K562 (cell line): ENCODE data around the gene RNF39. TPM values are rescaled to one million over a fixed set of nuclear protein-coding genes. Genes with fewer than 3 reads are reported as not detected.
A peak's percentile ranks its signal among the peaks of the same experiment; 100 is the strongest.

Experiments
- CBX3 ChIP-seq, 2 experiments: IDR thresholded peaks; 1 replicate in 1 of 2; 2 replicates in 1 of 2; pipeline ENCODE4 v1.6.1; 2012; ENCODE audit warnings: inconsistent platforms in 2 of 2, low read length in 2 of 2, borderline replicate concordance in 1 of 2, control low read depth in 1 of 2
- FOXP4 ChIP-seq: sonication (generic); formaldehyde crosslinking; IDR thresholded peaks from 2 replicates; pipeline ENCODE4 v1.8.0; 2022; ENCODE audit warnings: mild to moderate bottlenecking, missing genetic modification reagents, borderline replicate concordance
- MAFG ChIP-seq: fragments of 450-650 bp; conservative IDR thresholded peaks from 2 replicates; pipeline ENCODE4 v1.6.1; 2016; ENCODE audit warnings: missing genetic modification characterization, missing compliant biosample characterization
- NKRF ChIP-seq: fragments of 450-650 bp; IDR thresholded peaks from 2 replicates; pipeline ENCODE4 v1.6.1; 2016; ENCODE audit warnings: borderline replicate concordance
- RBM22 ChIP-seq: fragments of 200-400 bp; formaldehyde crosslinking; IDR thresholded peaks from 2 replicates; pipeline ENCODE4 v1.6.1; 2018; ENCODE audit warnings: low read length, low read depth; ENCODE audit not compliant: poor library complexity, severe bottlenecking
- RUNX1 ChIP-seq: sonication (generic); IDR thresholded peaks from 2 replicates; pipeline ENCODE4 v1.6.1; 2016; ENCODE audit warnings: antibody characterized with exemption, low read depth
- TAF7 ChIP-seq: fragments of 450-650 bp; IDR thresholded peaks from 2 replicates; pipeline ENCODE4 v1.6.1; 2016; ENCODE audit warnings: missing genetic modification characterization, missing compliant biosample characterization
- ZBTB49 ChIP-seq: sonication (generic); formaldehyde crosslinking; IDR thresholded peaks from 2 replicates; pipeline ENCODE4 v1.8.0; 2022; ENCODE audit warnings: missing genetic modification reagents, mild to moderate bottlenecking, borderline replicate concordance
- ZNF263 ChIP-seq: sonication (generic); formaldehyde crosslinking; IDR thresholded peaks from 2 replicates; pipeline ENCODE4 v1.8.0; 2022; ENCODE audit warnings: mild to moderate bottlenecking, missing genetic modification reagents, borderline replicate concordance
- ZNF318 ChIP-seq, 2 experiments: fragments of 450-650 bp; IDR thresholded peaks; 2 replicates each; pipeline ENCODE4 v1.6.1; 2016; ENCODE audit warnings: mild to moderate bottlenecking in 2 of 2, borderline replicate concordance in 1 of 2, low read depth in 1 of 2, moderate library complexity in 1 of 2
- polyA plus RNA-seq, 8 experiments: library from polyadenylated mRNA; depleted of rRNA in 4 of 8; stranded (reverse) in 5 of 8; unstranded in 3 of 8; fragments of >200 nt; fragmentation: Nextera tagmentation in 2 of 8; fragmentation: Illumina TruSeq in 1 of 8; extraction: Ambion mirVana in 2 of 8; extraction: Trizol in 1 of 8; gene quantifications; 2 replicates each; pipeline versions ENCODE4 v1.2.1 to v1.2.3, GENCODE V29; 2011 to 2014; ENCODE audit warnings: inconsistent platforms in 1 of 8, missing spikeins in 1 of 8
- total RNA-seq, 7 experiments: library from RNA; depleted of rRNA in 6 of 7; stranded (reverse); fragments of >200 nt in 6 of 7; fragmentation: Illumina TruSeq in 2 of 7; extraction: Trizol in 2 of 7; gene quantifications; 2 replicates each; pipeline versions ENCODE4 v1.2.1 to v1.2.3, GENCODE V29; 2011 to 2021; ENCODE audit warnings: low replicate concordance in 1 of 7

The RNF39 gene
- total and polyA plus RNA-seq, 9 of the 15 experiments (the other 6 are each of a cell fraction or from before 2014, with no cell fraction given): not detected

GRCh38 chr6:30060606-30061091 is 14.9 kb downstream of the RNF39 start (continued):
- TF ChIP-seq ZNF318 (IDR thresholded peaks at IDR 0.05; ENCODE audit: borderline replicate concordance in 1 of 2, low read depth in 1 of 2) (no peak), ZNF263 (CRISPR knock-in tag) (0 out of 2 replicates have a peak, but pooled peaks have one; percentile 13), TAF7 (tag) (peak; percentile 89; the same call in 1 of the 2 replicates), MAFG (tag) (0 out of 2 replicates have a peak, but pooled peaks have one; percentile 3), CBX3 (IDR thresholded peaks at IDR 0.05; ENCODE audit: borderline replicate concordance in 1 of 2, low read length in 2 of 2) (0 out of 3 replicates have a peak, but pooled peaks of 1 of the 2 experiments have one; percentile 10), FOXP4 (0 out of 2 replicates have a peak, but pooled peaks have one; percentile 24), RUNX1 (no peak), ZBTB49 (0 out of 2 replicates have a peak, but pooled peaks have one; percentile 5), NKRF (peak; percentile 52; the same call in 1 of the 2 replicates), RBM22 (no peak)
